Neuronal stem cell (in vitro differentiated cells): ENCODE data around the gene LSM10.

Source experiments
- DNase-seq: peaks from one replicate; pipeline ENCODE4 v3.0.0-alpha.2; 2013; ENCODE audit warnings: low spot score
- H2AFZ ChIP-seq: one replicate; pipeline ENCODE4 v1.6.1; 2013; ENCODE audit warnings: mild to moderate bottlenecking, low read length, inconsistent platforms
- H2AK5ac ChIP-seq: 2 replicates; pipeline ENCODE4 v1.6.1; 2013; ENCODE audit warnings: low read depth, mild to moderate bottlenecking, inconsistent platforms, low read length, moderate library complexity, mixed read lengths
- H2BK120ac ChIP-seq: 2 replicates; pipeline ENCODE4 v1.6.1; 2013; ENCODE audit warnings: low read depth, mild to moderate bottlenecking, inconsistent platforms, low read length, moderate library complexity, mixed read lengths
- H2BK12ac ChIP-seq: one replicate; pipeline ENCODE4 v1.6.1; 2013; ENCODE audit warnings: low read length, inconsistent platforms
- H2BK15ac ChIP-seq: 2 replicates; pipeline ENCODE4 v1.6.1; 2013; ENCODE audit warnings: mild to moderate bottlenecking, low read length, inconsistent platforms, mixed read lengths
- H2BK5ac ChIP-seq: one replicate; pipeline ENCODE4 v1.6.1; 2013; ENCODE audit warnings: inconsistent platforms, mild to moderate bottlenecking, low read length, moderate library complexity
- H3K14ac ChIP-seq: one replicate; pipeline ENCODE4 v1.6.1; 2013; ENCODE audit warnings: low read length, inconsistent platforms
- H3K18ac ChIP-seq: 2 replicates; pipeline ENCODE4 v1.6.1; 2013; ENCODE audit warnings: low read length, inconsistent platforms
- H3K23ac ChIP-seq: 2 replicates; pipeline ENCODE4 v1.6.1; 2013; ENCODE audit warnings: low read depth, mild to moderate bottlenecking, mixed read lengths, low read length, inconsistent platforms; ENCODE audit not compliant: poor library complexity
- H3K27ac ChIP-seq: replicated peaks from 3 replicates; pipeline ENCODE4 v1.5.1; 2013; ENCODE audit warnings: low read length, inconsistent platforms
- H3K27me3 ChIP-seq, 3 experiments: 2 replicates each; pipeline ENCODE4 v1.6.1; 2013; ENCODE audit warnings: low read length in 3 of 3, mild to moderate bottlenecking in 2 of 3, inconsistent platforms in 1 of 3, low read depth in 1 of 3, mixed read lengths in 1 of 3, moderate library complexity in 1 of 3; ENCODE audit not compliant: control insufficient read depth in 3 of 3, insufficient read depth in 3 of 3
- H3K36me3 ChIP-seq, 2 donors: replicated peaks in 1 of 2; 2 replicates each; pipeline ENCODE4 v1.6.1; 2013; ENCODE audit warnings: low read length in 2 of 2; ENCODE audit not compliant: control insufficient read depth in 2 of 2, insufficient read depth in 2 of 2
- H3K4ac ChIP-seq: 2 replicates; pipeline ENCODE4 v1.6.1; 2013; ENCODE audit warnings: inconsistent platforms, mild to moderate bottlenecking, low read length, moderate library complexity
- H3K4me1 ChIP-seq, 2 donors: 1 replicate in 1 of 2; 2 replicates in 1 of 2; pipeline ENCODE4 v1.6.1; 2013; ENCODE audit warnings: low read length in 2 of 2, low read depth in 1 of 2; ENCODE audit not compliant: control insufficient read depth in 2 of 2, insufficient read depth in 1 of 2
- H3K4me2 ChIP-seq: one replicate; pipeline ENCODE4 v1.6.1; 2013; ENCODE audit warnings: mild to moderate bottlenecking, low read length, inconsistent platforms; ENCODE audit not compliant: insufficient read depth, poor library complexity, severe bottlenecking
- H3K4me3 ChIP-seq, 2 donors: 2 replicates each; pipeline ENCODE4 v1.5.1; 2013; ENCODE audit warnings: low read length in 2 of 2, mild to moderate bottlenecking in 2 of 2, inconsistent platforms in 1 of 2, moderate library complexity in 1 of 2
- H3K79me1 ChIP-seq: one replicate; pipeline ENCODE4 v1.6.1; 2013; ENCODE audit warnings: low read depth, mild to moderate bottlenecking, inconsistent platforms, low read length, moderate library complexity
- H3K9ac ChIP-seq: one replicate; pipeline ENCODE4 v1.6.1; 2013; ENCODE audit warnings: mild to moderate bottlenecking, low read depth, low read length, inconsistent platforms; ENCODE audit not compliant: poor library complexity
- H3K9me3 ChIP-seq, 2 donors: replicated peaks in 1 of 2; 2 replicates each; pipeline versions ENCODE3 to v1.6.1; 2013; ENCODE audit warnings: low read length in 2 of 2, mild to moderate bottlenecking in 2 of 2, inconsistent platforms in 1 of 2, low read depth in 1 of 2, mixed read lengths in 1 of 2, moderate library complexity in 1 of 2; ENCODE audit not compliant: control insufficient read depth in 2 of 2, insufficient read depth in 1 of 2
- H4K8ac ChIP-seq: one replicate; pipeline ENCODE4 v1.6.1; 2013; ENCODE audit warnings: low read depth, mild to moderate bottlenecking, inconsistent platforms, low read length, moderate library complexity
- H4K91ac ChIP-seq: one replicate; pipeline ENCODE4 v1.6.1; 2013; ENCODE audit warnings: low read length, low read depth, mild to moderate bottlenecking, inconsistent platforms; ENCODE audit not compliant: poor library complexity
- WGBS, 2 donors: extraction: QIAGEN DNeasy Blood & Tissue Kit; methylation state at CpG; one replicate each; pipeline ENCODE4 v1.1.7; 2013; ENCODE audit warnings: missing lambda C conversion rate in 2 of 2, mixed read lengths in 1 of 2; ENCODE audit not compliant: insufficient read length in 2 of 2, insufficient replicate concordance in 1 of 2; ENCODE audit errors: extremely low coverage in 2 of 2; 5-methylcytosine and 5-hydroxymethylcytosine counted together

LSM10 gene

GRCh38 chr1:36402504-36402890 lies 4.8 kb upstream of the LSM10 start:
- Histone ChIP-seq H3K36me3 (peaks cover 0 to 8% of the 10 kb centered on the region in 2 donors), H2BK12ac (no peak overlapping the region), H3K79me1 (peaks cover 6% of the 10 kb centered on the region), H3K4me3 (no peak overlapping the region), H3K23ac (no peak overlapping the region), H3K4ac (no peak overlapping the region), H3K9me3 (no peaks in the 10 kb centered on the region), H4K91ac (no peak overlapping the region), H2BK15ac (no peak overlapping the region), H3K27me3 (peaks cover 0 to 2% (median 0%) of the 10 kb centered on the region in 3 experiments), H3K4me2 (no peak overlapping the region), H4K8ac (no peak overlapping the region), H2BK120ac (no peak overlapping the region), H3K14ac (no peak overlapping the region), H2AK5ac (no peak overlapping the region), H3K4me1 (peaks cover 5 to 9% of the 10 kb centered on the region in 2 donors), H2BK5ac (no peak overlapping the region), H2AFZ (no peak overlapping the region), H3K27ac (no peak overlapping the region), H3K18ac (no peak overlapping the region), H3K9ac (no peak overlapping the region)
- DNase-seq, result no peak
- no CpG with 5 or more reads among the region's 4 CpGs for WGBS, 2 donors

- Histone ChIP-seq H3K23ac (peak overlapping the region; percentile 60), H3K18ac (peak overlapping the region; percentile 15), H2AFZ (peak overlapping the region; percentile 79), H3K14ac (peak overlapping the region; percentile 75), H4K8ac (peak overlapping the region; percentile 19), H3K4ac (peak overlapping the region; percentile 70), H2AK5ac (peak overlapping the region; percentile 97), H4K91ac (peak overlapping the region; percentile 64), H3K9me3 (no peaks in the 10 kb centered on the region), H3K9ac (peak overlapping the region; percentile 83), H2BK5ac (peak overlapping the region; percentile 7), H2BK120ac (peak overlapping the region; percentile 94), H3K36me3 (peaks cover 0 to 1% of the 10 kb centered on the region in 2 donors), H3K79me1 (peaks cover 11% of the 10 kb centered on the region), H3K4me3 (peak overlapping the region; percentile 53 to 70), H2BK12ac (peak overlapping the region; percentile 88), H2BK15ac (peak overlapping the region; percentile 86), H3K4me1 (peaks cover 5 to 9% of the 10 kb centered on the region in 2 donors), H3K27ac (peak overlapping the region; percentile 67), H3K27me3 (peaks cover 0 to 2% (median 0%) of the 10 kb centered on the region in 3 experiments), H3K4me2 (peak overlapping the region; percentile 56)
- DNase-seq, result no peak
- WGBS, 2 donors, result no CpG with 5 or more reads among the region's 12 CpGs
Measured at GRCh38 chr1:36401602-36402503, 4.1 kb upstream of the LSM10 start.

GRCh38 chr1:36400825-36401601 lies 3.3 kb upstream of the LSM10 start:
- Histone ChIP-seq H2AK5ac (peak overlapping the region; percentile 97), H3K4ac (peak overlapping the region; percentile 100), H2BK120ac (no peak overlapping the region), H2BK5ac (peak overlapping the region; percentile 9), H3K18ac (peak overlapping the region; percentile 94), H2BK12ac (peak overlapping the region; percentile 99), H3K4me2 (peak overlapping the region; percentile 56), H3K14ac (no peak overlapping the region), H3K4me1 (peaks cover 5 to 9% of the 10 kb centered on the region in 2 donors), H3K27ac (peak overlapping the region; percentile 83), H4K8ac (peak overlapping the region; percentile 98), H3K23ac (peak overlapping the region; percentile 70), H3K9me3 (no peaks in the 10 kb centered on the region), H3K36me3 (no peaks in the 10 kb centered on the region), H2BK15ac (peak overlapping the region; percentile 26), H2AFZ (peak overlapping the region; percentile 79), H4K91ac (peak overlapping the region; percentile 73), H3K9ac (peak overlapping the region; percentile 95), H3K4me3 (peak overlapping the region; percentile 53 to 70), H3K27me3 (peaks cover 0 to 2% (median 0%) of the 10 kb centered on the region in 3 experiments), H3K79me1 (peaks cover 11% of the 10 kb centered on the region)
- peak; percentile 64 for DNase-seq
- WGBS, 2 donors, result no CpG with 5 or more reads among the region's 22 CpGs
